ENCODE measurements around the gene HBZ.

GRCh38 chr16:118857-119256, 33.6 kb upstream of the HBZ start:
- TF ChIP-seq ZNF274 (IDR thresholded peaks at IDR 0.05; ENCODE audit: low read depth, low read length) (no peak), YY1 (IDR thresholded peaks at IDR 0.05; ENCODE audit: insufficient read depth, insufficient read length) (no peak)

Data from NT2/D1 (cell line).